Stimulated activated CD4-positive, alpha-beta T cell treated with anti-CD3 and anti-CD28 coated beads, Interleukin-2, amount 100 ng/mL, for 4 hours (primary cell): Measurements from ENCODE around the gene SLC39A7.

Source experiments
- DNase-seq: peaks from one replicate; pipeline ENCODE4 v3.0.0-alpha.2; 2020; ENCODE audit warnings: low read depth

The SLC39A7 gene

GRCh38 chr6:33190504-33191107, 10.1 kb upstream of the SLC39A7 start:
- no peak for DNase-seq

DNA sequence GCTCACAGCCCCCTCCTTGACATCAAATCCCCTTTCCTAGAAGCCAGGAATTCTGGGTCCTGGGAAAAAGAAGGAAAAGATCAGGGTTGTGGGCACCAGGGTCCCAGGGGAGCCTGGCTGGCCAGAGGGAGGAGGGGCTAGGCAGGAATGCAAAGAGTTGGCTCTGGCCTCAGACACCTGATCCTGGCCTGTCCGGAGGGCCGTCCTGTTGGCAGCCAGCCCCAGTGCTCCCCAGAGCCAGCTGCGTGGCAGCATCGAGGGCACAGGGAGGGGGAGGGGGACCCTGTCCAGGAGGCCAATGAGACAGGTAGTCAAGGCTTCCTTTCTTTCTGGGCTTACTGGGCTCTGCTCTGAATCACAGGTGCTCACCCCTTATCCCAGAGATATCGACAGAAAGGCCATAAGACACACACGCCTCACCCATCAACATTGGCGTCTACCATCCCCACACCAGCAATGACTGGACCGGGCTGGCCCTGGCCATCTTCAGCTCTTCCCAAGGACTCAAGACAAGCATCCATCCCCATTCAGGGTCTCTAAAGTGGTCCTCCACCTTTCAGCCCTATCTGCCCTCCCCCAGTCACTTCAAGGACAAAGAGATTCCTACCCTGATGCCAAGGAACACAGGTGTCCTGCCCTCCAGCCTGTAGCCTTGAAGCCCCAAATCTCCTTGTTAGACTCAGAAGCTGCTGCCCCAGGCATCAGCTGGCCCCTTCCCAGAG, 9.1 kb upstream of the SLC39A7 start:
- no peak for DNase-seq

DNA sequence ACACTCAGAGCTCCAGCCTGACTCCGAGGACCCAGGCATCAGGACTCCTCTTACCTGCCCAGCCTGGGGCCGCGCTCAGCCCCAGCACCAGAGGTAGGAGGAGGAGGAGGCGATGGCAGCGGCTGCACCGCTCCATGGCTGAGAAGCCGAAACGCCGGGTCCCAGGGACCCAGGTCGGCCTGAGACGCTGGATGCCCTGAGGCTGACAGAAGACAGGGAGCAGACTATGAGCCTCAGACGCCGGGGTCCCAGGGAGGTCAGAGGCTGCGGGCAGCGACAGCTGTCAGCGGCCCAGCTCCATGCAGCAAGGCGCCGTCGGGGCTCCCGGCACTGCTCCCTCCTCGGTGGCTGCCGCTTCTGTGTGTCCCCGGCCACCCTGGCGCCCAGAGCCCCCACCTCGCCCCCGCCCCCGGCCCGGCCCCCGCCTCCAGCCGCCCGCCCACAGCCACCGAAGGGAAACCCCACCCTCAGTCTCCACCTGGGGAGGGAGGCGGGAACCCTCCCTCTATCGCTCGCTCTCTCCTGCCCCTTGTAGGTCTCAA, 8.5 kb upstream of the SLC39A7 start, which contains the start of gene COL11A2:
TSS of gene COL11A2 (minus strand) at position 363 of the 542 bp plus-strand sequence. CDS start at position 136, 227 bp downstream.
- no peak for DNase-seq

DNA sequence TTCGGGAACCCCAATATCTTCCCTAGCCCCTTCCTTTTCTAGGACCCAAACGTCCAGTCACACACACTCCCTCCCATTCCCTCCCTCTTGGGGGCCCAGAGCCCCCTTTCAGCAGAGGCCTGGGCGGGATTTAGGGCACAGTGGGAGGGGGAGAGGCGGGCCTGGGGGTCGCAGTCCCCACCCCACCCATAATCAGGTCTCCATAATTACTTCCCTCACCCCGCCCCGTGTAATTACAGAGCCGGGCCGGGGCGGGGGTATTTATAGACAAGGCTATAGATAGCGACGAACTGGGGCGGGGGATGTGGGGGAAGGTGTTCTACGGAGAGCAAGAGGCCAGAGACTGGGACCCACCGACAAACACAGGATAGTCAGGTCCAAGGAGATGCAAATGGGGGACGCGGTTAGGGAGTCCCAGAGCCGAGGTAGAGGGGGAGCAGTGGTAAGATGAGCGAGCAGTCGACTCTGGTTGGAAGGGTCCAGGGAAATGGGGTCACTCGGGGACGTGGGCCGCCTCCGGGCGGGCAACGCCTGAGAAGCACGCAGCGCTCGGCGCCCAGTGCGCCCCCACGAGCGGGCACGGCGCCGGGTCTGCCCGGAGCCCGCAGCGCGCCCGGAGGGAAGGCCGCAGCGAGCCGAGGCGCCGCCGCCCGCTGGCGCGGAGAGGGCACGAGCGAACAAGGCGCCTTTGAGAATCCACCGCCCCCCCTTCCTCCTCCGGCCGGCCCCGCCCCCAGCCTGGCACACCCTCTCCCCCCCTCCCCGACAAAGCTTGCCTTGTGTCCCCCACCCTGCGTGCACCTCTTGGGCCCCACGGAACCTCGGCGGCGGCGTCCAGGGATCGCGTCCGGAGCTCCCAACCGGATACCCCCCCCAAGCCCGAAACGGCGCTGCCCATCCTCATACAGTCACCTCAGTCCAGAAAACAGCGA, 7.7 kb upstream of the SLC39A7 start:
- DNase-seq: no peak

- DNase-seq: no peak
Measured at GRCh38 chr6:33193619-33194018, 7.0 kb upstream of the SLC39A7 start.

DNA sequence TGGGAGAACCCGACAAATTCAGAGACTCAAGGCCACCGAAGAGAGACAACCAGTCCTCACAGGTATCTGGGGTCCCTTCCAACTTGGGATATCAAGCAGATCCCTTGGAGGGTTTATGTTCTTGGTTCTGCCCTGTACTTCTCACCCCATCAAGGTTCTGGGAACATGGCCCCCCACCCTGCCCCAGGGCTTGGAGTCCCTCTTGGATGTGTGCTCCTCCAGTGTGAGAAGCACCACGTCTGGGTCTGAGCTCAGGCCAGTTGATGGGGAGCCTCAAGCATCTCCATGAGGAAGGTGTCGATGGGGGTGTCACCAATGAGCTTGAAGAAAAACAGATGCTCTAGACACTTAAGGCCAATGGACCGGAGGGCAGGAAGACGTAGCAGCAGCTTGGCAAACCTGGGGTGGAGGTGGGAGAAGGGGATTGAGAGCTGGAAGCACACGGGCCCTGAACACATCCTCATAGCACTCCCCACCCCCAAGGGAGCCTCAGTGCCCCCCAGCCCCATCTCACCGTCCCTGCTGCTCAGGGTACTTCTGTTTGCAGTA, 6.2 kb upstream of the SLC39A7 start:
- DNase-seq: no peak

GRCh38 chr6:33195304-33196165, 5.1 kb upstream of the SLC39A7 start:
- DNase-seq: no peak

- DNase-seq: no peak
Measured at GRCh38 chr6:33197431-33198048, 3.1 kb upstream of the SLC39A7 start.

GRCh38 chr6:33198159-33198852, 2.4 kb upstream of the SLC39A7 start:
- DNase-seq: no peak

GRCh38 chr6:33198853-33199436, 1.7 kb upstream of the SLC39A7 start:
- no peak for DNase-seq

DNA sequence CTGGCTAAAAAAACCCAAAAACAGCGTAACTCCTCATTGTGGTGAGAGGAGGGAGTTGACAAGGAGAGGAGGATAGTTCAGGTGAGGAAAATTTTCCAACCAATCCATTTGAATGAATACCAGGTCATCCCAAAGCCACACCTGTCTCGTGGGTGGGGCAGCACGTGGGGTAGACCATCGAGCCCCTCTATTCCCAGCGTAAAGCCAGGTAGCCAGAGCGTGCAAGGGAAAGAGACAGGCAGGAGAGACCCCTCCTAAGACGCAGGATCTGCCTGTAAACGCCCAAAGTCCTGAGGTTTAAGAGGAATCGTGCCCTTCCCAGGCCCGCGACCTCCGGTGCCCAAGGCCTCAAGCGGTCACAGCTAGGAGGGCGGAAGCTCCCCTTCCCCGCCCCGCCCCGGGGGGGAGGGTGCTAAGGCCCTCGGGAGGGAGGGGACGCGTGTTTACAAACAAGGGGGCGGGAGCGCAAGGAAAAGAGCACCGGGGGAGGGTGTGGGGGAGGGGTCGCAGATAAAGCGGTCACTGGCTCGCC, 914 bp upstream of the SLC39A7 start:
- peak; percentile 50 for DNase-seq

DNA sequence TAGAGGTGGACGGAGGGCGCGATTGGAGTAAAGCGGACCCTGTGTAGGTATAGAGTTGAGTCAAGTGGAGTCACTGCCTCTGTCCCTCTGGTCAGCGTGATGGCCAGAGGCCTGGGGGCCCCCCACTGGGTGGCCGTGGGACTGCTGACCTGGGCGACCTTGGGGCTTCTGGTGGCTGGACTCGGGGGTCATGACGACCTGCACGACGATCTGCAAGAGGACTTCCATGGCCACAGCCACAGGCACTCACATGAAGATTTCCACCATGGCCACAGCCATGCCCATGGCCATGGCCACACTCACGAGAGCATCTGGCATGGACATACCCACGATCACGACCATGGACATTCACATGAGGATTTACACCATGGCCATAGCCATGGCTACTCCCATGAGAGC, 479 bp downstream of the SLC39A7 start:
- no peak for DNase-seq

DNA sequence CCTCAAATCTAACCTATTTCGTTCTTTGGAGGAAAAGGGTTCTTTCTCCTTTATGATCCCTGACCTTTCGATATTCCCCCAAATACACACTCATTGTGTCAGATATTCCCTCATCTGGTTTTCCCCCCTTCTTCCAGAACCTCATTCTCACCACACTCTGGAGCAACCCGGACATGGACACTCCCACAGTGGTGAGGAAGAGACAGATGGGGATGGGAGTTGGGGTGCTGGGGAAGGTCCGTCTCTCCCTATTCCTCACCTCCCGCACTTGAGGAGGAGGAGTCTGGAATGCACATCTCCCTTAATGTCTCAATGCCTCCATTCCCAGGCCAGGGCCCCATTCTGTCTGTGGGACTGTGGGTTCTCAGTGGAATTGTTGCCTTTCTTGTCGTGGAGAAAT, 1.3 kb downstream of the SLC39A7 start:
- DNase-seq: no peak

DNA sequence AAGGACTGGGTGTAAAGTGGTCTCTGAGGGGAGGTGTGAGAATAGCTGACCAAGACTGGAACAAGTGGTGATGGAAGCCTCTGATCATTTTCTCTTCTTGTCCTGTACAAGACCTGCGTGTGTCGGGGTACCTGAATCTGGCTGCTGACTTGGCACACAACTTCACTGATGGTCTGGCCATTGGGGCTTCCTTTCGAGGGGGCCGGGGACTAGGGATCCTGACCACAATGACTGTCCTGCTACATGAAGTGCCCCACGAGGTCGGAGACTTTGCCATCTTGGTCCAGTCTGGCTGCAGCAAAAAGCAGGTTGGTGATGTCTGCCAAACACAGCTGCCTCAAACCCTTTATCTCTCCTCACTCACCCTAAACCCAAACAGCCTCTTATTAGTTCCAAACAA, 2.1 kb downstream of the SLC39A7 start:
- no peak for DNase-seq

- no peak for DNase-seq
Measured at GRCh38 chr6:33203443-33204164, 2.9 kb downstream of the SLC39A7 start.

DNA sequence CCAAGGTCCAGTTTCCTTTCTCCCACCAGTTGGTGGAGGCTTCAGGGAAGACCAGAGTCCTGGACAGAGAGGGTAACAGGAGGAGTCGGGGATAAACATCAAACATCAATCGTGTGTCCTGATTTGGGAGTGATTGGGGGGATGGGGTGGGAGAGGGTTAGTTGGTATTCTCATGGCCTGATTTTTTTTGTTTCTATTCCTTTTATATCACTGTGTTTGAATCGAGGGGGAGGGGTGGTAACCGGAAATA, 3.4 kb downstream of the SLC39A7 start:
- DNase-seq: no peak

- peak; percentile 89 for DNase-seq
Measured at GRCh38 chr6:33204415-33205190, 3.9 kb downstream of the SLC39A7 start, which contains the start of gene HSD17B8. Gene HSD17B8, plus strand, starts transcription at chr6:33204655. Its CDS starts 14 bp downstream, at chr6:33204669.
